GM18520 (cell line): ENCODE data around the gene GZMM.

Source experiments
- ATAC-seq: cut with Tn5 transposase; IDR thresholded peaks from one replicate; pipeline ENCODE4 v1.9.1; 2021; ENCODE audit not compliant: unreplicated experiment

GZMM gene

GRCh38 chr19:511101-511851 lies 32.6 kb upstream of the GZMM start:
- no peak for ATAC-seq

DNA sequence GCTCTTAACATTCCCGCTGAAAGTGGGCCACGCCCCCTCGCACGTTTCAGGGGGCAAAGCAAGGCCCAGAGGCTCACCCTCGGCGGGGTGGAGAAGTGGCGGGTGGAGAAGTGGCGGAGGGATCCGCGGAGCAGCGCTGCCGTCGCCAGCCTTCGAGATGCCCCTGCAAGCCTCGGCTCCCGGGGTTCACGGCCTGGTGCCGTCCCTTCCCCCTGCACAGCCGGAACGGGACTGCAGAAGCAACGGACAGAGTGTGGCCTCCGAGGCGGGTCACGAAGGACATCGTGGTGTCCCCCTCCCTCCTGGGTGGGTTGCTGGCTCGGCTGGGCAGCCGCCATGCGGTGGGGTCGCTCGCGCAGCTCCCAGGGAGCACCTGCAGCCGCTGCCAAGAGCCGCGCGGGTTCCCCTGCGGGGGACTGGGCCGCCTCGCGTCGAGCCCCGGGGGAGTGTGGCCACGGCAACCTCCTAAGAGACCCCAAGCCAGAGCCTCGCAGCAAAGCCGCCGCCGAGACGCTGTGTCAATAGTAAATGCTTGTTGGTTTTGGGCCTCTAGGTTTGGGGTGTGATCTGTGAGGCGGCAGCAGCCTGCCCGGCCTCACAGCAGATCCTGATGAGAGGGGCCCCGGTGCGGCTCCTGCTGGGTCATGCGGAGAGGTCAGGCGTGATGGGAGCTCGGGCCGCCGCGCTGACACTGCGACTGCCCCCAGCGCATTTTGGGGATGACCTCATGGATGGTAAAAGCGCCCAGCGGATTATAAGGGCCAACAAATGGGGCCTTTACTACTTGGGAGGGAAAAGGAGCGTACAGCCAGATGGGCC lies 31.1 kb upstream of the GZMM start:
- ATAC-seq = no peak

DNA sequence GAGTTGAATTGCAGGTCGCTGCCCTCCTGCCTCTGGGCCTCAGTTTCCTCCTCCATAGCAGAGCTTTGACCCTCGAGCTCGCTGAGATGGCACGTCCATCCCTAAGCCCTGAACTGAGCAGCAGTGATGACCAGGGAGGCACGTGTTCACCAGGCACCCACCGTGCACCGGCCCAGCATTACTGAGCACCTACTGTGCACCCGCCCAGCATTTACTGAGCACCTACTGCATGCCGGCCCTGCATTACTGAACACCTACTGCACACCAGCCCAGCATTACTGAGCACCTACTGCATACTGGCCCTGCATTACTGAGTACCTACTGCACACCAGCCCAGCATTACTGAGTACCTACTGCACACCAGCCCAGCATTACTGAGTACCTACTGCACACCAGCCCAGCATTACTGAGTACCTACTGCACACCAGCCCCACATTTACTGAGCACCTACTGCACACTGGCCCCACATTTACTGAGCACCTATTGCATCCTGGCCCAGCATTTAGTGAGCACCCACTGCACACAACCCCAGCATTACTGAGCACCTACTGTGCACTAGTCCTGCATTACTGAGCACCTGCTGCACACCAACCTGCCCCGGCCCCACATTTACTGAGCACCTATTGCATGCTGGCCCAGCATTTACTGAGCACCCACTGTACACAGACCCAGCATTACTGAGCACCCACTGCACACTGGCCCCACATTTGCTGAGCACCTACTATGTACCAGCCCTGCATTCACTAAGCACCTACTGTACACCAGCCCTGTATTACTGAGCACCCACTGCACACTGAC lies 30.3 kb upstream of the GZMM start:
- ATAC-seq = no peak

DNA sequence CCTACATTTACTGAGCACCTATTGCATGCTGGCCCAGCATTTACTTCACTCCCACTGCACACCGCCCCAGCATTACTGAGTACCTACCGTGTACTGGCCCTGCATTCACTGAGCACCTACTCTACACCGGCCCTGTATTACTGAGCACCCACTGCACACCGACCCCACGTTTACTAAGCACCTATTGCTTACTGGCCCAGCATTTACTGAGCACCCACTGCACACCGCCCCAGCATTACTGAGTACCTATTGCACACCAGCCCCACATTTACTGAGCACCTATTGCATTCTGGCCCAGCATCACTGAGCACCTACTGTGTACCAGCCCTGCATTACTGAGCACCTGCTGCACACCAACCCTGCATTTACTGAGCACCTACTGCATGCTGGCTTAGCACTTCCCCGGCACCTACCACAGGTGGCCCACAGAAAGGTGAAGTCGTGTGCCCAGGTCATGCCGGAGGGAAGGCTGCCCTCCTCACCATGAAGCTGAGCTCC lies 29.6 kb upstream of the GZMM start:
- ATAC-seq = no peak

GRCh38 chr19:517721-518597 lies 25.9 kb upstream of the GZMM start:
- no peak for ATAC-seq

GRCh38 chr19:518598-519231 lies 25.1 kb upstream of the GZMM start:
- no peak for ATAC-seq

DNA sequence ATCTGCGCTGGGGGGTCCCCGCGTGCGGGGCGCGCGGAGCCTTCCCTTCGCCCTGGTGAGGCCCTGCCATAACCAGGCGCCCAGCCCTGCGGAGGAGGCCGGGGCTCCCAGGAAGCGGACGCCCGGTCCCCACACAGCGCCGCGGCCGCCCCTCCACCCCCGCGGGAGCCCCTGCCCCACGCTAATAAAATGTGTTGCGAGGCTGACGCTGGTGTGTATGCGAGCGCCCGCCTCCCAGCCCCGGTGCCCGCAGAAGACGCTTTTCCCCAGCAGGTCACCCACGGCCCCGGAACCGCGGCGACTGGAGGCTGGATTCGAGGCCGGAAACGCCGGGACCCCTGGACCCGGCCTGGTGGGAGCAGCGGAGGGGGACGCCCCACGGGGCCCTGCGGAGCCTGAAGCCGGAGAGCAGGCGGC lies 24.4 kb upstream of the GZMM start:
- ATAC-seq = no peak

- ATAC-seq = no peak
Observed at GRCh38 chr19:522726-523125, 21.1 kb upstream of the GZMM start.

GRCh38 chr19:524062-524674 lies 19.7 kb upstream of the GZMM start:
- ATAC-seq = no peak

GRCh38 chr19:525029-525428 lies 18.8 kb upstream of the GZMM start:
- no peak for ATAC-seq

DNA sequence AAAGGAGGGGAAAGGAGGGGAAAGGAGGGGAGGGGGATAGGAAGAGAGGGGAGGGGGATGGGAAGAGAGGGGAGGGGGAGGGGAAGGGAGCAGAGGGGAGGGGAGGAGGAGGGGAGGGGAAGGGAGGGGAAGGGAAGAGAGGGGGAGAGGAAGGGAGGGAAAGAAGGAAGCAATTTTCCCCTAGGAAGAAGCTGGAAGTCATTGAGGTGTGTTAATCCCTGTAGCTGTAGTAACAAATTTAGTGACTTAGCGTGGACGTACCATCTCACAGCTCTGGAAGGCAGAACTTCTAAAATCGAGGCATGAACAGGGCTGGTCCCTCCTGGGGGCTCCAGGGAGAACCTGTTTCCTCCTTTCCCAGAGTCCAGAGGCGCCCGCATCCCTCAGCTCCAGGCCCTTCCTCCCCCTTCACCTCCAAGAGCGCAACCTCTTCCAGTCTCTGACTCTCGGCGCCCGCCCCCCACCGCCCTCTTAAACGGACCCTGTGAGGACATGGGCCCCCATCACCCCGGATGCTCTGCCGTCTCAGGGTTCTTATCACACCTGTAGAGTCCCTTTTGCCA lies 17.9 kb upstream of the GZMM start:
- ATAC-seq = no peak

- no peak for ATAC-seq
Observed at GRCh38 chr19:530134-531008, 13.5 kb upstream of the GZMM start.

DNA sequence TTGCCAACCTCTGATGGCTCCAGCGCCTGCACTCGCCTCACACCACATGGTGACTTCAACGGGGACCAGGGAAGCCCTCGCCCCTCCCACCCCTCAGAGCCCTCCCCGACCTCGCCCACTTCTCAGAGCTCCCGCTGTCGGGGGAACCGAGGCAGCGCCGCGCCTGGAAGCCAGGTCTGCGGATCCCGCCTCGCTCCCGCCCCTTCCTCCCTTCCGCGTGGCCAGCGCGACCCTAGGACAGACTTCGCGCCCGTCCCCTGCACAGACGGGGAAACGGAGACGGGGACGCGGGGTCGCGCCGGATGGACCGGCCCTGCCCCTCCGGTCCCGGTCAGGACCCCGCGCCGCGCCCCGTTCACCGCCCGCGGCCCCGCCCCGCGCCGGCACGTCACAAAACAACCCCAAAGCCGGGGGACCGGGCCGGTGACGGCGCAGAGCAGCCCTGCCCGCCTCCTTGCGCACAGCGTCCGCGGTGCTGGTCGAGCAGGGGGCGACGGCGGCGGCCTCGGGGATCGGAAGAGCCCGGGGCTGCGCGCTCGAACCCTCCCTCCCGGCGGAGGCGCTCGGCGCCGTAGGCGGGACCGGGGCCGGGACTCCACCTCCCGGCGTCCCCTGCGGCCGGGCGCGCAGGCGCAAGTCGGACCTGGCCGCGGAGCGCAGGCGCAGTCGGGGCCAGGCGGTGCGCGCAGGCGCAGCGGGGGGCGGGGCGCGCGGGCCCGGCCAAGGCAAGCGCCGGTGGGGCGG lies 12.7 kb upstream of the GZMM start:
- ATAC-seq = peak; percentile 72

GRCh38 chr19:531753-532560 lies 11.9 kb upstream of the GZMM start, which contains the start of gene CDC34:
CDC34 (plus strand) TSS chr19:531760; CDS start chr19:531932, 172 bp downstream.
- peak; percentile 14 for ATAC-seq

DNA sequence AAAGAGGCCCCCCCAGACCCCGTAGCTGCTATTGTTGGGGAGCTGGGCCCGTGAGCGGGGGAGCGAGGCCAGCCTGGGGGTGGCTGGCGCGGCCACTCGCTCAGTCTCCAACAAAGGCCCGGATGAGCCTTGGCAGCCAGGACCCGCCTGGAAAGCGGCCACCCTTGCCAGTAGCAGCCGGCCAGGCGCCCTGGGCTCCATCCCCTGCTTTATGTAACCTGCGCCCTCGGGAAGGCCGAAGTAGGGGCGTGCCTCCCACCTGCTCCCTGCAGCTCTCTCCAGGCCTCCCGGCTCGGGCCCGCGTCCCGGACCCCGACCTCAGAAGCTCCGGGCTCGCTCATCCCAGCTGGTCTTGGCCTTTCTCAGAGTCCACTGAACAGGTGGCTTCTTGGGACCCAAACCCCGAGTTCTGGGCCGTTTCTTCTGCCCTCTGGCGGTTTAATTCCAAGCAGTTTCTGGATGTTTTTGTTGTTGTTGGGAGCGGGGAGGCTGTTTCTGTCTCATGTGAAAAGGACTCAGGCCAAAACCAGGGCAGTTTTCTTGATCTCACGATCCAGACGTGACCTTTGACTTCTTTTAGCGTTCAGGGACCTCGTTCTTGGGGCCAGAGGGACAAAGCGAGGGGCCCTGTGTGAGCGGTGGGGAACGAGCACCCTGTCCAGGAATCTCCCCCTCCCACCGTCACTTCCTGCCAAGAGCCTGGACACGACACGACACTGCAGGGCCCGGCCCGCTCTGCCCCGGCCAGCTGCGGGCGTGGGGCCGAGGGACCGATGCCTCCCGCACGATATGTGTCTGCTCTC lies 11.1 kb upstream of the GZMM start:
- no peak for ATAC-seq
